CD4-positive, alpha-beta T cell treated with Interleukin-21 for 1 hour (primary cell): ENCODE results near the gene IGLON5.
A peak's percentile ranks its signal among the peaks of the same experiment; 100 is the strongest.

Source experiments
- DNase-seq: peaks from one replicate; pipeline ENCODE4 v3.0.0-alpha.2; 2020

Gene IGLON5

DNA sequence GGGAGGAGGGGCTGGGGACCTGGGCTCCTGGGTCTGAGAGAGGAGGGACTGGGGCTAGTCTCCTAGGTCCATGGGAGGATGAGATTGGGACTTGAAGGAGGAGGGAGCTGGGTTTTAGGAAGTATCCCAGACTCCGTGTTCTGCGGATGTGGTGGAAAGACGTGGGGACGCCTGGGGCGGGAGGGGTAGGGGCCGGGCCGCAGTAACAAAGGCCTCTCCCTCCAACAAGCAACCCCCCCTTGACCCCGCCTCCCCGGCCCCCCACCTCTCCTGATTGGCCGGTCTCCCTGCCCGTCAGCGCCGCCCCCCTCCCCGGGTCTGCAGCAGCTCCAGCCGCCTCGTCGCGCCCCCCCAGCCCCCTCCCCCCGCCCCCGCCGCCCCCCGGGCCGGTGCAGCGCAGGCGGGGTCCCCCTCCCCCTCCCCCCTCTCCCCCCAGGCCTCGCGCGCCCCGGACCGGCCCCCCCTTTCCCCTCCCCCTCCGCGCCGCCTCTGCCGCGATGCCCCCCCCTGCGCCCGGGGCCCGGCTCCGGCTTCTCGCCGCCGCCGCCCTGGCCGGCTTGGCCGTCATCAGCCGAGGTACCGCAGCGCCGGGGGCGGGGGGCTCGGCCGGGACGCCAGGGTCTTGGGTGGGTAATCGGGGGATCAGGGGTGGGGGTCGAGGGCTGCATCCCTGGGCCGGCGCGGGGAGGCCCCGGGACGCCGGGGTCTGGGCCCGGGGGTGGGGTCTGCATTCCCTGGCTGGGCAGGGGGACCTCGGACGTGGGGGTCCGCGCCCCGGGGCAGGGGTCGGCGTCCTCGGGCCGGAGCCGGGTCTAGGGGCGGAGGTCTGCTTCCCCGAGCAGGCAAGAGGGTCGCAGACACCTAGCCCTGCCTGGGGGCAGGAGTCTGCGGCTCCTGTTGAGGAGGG is at the start of gene IGLON5:
TSS of gene IGLON5 (plus strand) at position 294 of the 907 bp plus-strand sequence. CDS start at position 498, 204 bp downstream.
- no peak for DNase-seq

DNA sequence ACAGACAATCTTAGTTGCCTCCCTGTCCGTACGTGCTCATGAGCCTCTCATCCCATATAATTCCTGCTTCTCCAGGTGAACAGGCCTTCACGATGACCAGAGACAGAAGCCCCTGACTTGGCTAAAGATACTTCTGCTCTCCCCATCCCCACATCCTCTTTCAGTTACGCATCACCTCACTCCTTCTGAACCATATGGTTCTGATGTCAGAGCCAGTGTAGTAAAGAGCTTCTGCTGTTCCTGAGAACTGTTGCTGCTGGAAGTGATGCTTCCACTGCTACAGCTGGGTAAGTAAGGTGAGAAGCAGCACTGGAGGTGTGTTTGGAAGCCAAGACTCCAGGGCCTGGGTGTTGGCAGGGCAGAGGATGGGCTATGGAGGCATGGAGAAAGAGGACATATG is 47.6 kb upstream of the IGLON5 start:
- no peak for DNase-seq

- peak; percentile 5 for DNase-seq
Observed at GRCh38 chr19:51271067-51271466, 40.4 kb upstream of the IGLON5 start.

DNA sequence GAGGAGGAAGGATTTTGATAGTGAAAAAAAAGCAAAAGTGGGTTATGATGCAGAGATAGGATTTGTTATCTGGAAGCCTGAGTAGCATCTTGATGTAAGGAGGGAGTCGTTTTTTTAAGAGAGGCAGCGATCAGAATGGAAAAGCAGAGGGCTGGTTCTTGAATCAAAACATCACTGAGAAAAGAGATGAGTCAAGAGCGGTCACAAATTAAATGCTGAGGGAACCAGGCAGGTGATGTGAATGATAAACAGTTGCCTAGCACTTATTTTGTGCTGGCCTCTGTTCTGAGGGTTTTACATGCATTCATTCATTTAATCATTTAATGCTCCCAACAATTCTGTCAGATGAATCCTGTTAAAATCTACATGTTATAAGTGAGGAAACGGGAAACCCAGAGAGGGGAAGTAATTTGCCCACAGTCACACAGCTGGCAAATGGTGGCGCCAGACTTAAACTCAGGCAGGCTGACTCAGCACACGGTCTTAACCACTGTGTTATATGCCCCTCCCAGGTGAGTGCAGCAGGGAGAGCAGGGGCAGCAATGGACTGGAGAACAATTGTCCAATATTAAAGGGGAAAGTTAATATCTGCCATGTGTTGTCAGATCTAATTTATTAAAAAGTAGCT is 39.1 kb upstream of the IGLON5 start:
- DNase-seq, result no peak

DNA sequence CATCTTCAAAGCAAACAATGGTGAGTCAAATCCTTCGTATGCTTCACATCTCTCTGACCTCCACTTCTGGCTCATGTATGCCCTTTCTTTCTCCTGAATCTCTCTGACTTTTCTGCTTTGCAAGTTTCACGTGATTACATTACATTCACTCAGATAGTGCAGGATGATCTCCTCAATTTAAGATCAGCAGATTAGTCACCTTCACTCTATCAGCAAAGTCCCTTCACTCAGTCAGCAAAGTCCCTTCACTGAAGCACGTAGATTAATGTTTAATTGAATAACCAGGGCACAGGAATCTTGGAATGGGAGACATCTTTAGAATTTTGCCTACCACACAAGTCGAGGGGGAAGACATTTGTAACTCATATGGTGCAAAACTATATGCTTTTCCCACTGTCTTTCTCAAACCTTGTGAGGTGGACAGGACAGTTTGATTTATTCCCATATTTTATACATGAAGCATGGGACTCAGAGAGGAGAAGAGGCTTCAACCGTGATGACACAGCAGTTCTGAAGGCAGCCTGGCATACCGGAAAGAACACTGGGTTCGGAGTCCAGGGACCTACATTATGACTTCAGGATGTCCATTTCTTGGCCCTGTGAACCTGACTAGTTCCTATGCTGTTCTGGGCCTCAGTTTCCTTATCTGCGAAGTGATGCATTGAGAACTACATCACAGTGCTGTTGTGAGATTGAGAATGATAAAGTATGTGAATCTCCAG is 37.2 kb upstream of the IGLON5 start:
- no peak for DNase-seq

- DNase-seq, result no peak
Observed at GRCh38 chr19:51277112-51277511, 34.3 kb upstream of the IGLON5 start.

GRCh38 chr19:51282335-51282734 is 29.1 kb upstream of the IGLON5 start:
- no peak for DNase-seq

- no peak for DNase-seq
Observed at GRCh38 chr19:51285682-51286081, 25.8 kb upstream of the IGLON5 start.

DNA sequence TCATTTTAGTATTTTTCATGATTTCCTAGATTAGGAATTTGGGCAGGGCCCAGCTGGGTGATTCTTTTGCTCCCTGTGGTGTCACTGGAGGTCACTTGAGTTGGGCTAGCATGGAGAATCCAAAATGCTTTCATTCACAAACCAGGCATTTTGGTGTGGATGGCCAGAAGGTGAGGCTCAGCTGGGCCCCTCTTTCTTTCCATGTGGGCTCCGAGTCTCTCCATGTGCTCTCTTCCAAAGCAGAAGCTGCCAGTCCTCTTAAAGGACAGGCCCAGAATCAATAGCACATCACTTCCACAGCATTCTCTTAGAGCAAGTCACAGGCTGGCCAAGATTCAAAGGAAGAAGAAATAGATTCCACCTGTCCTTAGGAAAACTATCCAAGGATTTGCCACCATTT is 21.8 kb upstream of the IGLON5 start:
- DNase-seq, result no peak

GRCh38 chr19:51292971-51293370 is 18.5 kb upstream of the IGLON5 start:
- no peak for DNase-seq

DNA sequence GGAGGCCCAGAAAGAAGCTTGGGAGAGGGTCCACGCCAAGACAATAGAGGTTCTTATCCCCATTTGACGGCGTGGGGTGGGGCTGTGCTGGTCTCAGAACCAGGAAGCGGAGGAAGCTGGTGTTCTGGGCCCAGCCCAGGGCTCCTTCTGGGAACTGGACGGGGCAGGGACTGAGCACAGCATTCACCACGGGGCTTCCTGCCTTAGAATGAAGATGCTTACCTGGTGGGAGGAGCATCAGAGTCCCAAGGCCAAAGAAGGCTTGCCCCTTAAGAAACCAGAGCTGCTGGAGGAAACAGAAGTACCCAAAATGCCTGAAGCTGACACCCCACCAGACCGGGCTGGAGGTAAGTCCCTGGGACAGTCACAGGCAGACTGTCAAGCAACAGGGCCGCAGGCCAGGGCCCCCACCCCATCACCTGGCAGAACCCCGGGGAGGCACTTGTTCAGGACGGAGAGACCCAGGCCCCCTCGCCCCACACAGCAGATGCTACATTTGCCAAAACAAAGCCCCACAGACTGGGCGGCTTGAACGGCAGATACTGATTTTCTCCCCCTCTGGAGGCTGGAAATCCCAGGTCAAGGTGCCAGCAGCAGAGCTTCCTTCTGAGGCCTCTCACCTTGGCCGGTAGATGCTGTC is 17.8 kb upstream of the IGLON5 start:
- DNase-seq, result no peak

- DNase-seq, result no peak
Observed at GRCh38 chr19:51294211-51294976, 17.1 kb upstream of the IGLON5 start.

DNA sequence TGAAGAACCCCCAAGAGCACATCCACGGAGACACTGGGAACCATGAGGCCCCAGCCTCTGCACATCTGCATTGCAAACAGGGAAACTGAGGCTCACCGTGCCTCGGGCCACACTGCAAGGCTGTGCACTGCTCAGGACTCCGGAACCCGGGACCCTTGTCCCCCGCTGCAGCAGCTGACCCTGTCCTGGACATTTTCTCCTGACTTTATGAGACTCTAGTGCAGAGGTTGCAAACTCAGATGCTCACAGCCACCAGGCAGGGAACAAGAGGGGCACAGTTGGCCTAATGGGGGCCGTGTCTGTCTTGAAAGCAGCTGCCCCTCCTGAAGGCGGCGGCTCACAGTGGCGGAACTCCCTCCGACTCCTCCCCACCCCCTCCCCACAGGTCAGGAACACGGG is 16.5 kb upstream of the IGLON5 start:
- DNase-seq, result no peak

DNA sequence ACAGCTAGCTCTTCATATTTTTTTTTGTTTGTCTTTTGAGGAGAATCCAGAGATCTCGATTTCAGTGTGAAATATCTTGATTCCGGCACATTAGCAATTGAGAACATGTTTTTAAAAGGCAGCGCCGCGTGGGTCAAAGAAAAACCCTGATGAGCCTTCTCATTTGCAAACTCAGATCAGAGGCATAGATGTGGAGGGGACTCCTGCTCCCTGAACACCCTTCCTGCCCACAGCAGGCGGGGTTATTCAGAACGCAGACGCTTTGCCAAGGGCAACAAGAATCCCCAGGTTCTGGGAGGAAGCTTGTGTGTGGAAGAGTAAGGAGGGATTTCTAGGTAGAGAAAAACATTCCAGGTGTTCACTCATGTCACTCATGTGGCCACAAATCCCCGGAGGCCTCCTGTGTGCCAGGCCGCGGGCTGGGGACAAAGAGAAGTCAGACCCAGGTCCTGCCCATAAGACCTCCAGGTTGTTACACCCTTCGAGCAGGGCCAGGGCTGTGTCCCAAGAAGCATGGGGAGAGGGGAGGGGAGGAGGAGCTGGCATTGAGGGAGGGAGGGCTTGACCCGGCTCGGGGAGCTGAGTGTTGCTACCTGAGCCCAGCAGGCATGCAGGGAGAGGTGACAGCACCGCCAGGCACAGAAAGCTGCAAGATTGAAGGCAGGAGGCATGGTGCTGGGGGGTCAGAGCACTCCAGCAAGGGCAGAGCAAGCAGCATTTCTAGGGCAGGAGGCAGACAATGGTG is 15.9 kb upstream of the IGLON5 start:
- DNase-seq, result no peak

- no peak for DNase-seq
Observed at GRCh38 chr19:51296336-51297093, 14.9 kb upstream of the IGLON5 start.

DNA sequence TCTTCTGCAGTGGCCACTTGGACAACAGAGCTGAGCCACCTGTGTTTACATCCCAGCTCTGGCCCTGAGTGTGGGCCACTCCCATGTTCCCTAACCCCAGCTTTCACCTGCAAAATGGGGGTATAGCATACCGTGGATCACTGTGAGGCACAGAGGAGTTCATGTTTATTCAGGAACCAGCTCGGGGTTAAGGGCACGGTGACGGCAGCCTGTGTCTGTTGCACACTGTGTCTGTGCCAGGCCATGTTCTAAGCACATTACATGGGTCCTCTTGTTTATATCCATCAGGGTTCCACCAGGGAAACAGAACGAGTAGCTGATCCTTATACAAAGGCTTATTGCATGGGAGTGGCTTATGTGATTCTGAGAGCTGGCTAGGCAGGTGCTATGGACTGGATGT is 14.0 kb upstream of the IGLON5 start:
- DNase-seq, result no peak

DNA sequence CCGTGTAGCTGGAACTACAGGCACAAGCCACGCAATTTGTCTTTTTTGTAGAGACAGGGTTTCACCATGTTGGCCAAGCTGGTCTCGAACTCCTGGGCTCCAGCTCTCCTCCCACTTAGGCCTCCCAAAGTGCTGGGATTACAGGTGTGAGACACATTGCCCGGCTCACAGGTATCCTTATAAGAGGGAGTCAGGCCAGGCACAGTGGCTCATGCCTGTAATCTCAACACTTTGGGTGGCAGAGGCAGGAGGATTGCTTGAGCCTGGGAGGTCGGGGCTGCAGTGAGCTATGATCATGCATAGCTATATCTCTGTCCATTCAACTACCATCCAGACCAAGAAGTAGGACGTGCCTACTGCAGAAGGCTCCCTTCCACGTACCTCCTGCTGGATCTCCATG is 10.2 kb upstream of the IGLON5 start:
- DNase-seq, result no peak

DNA sequence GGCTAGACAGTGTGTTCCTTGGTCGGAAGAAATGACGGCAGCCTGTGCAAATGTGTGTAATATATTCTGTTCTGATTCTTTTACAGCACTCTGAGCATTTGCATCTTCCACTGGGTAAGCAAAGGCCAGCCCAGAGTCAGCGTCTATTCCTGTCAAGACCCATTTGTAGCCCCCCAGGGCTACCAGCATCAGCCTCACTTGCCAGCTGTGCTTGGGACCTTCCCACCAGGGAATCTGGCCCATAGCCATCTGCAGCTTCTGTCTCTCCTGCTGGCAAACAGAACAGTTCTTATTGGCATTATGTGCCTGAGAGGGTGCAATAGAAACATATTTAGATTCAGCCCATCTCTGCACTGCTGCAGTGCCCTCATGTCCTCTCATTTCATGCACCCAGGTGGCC is 6.0 kb upstream of the IGLON5 start:
- DNase-seq, result no peak

- DNase-seq, result no peak
Observed at GRCh38 chr19:51316688-51317087, 5.2 kb downstream of the IGLON5 start.

DNA sequence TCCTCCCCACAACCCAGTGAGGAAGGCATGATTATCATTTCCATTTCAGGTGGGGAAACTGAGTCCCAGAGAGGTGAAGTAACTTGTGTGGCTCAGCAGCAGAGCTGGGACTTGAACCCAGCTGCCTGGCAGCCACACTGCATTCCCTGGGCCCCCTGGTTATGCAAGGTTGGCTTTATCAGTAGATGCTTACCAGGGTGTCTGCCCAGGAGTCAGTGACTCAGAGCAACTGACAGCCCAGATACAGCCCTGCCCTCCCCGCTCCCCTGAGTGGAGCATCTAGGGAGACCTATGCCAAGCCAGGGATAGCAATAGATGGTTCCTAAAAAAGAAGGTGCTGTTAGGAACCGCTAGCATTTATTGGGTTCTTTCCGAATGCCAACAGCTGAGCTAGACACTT is 5.9 kb downstream of the IGLON5 start:
- DNase-seq, result no peak

GRCh38 chr19:51317968-51318367 is 6.5 kb downstream of the IGLON5 start:
- DNase-seq, result no peak
